Endothelial cell of umbilical vein (primary cell): ENCODE results near the gene CDH23. TPM values are rescaled to one million over a fixed set of nuclear protein-coding genes. Genes with fewer than 3 reads are reported as not detected.

Experiments
- BruUV-seq: library from RNA; stranded (reverse); fragments of 400-500 nt; replicated peaks from 2 replicates; lab custom pipeline; 2021; lab: Mats Ljungman, UMichigan
- CTCF ChIA-PET: fragments of 300-600, 350-600 bp; sonication (Branson Sonifier 250); formaldehyde crosslinking; loops from one replicate; lab custom pipeline; 2021; ENCODE audit warnings: antibody characterized with exemption, inconsistent platforms; lab: Charles Lee
- POLR2A ChIA-PET: fragments of 300-600, 350-600 bp; sonication (Branson Sonifier 250); formaldehyde crosslinking; loops from one replicate; lab custom pipeline; 2021; ENCODE audit warnings: antibody characterized with exemption, inconsistent platforms; lab: Charles Lee
- DNase-seq: peaks from one replicate; pipeline ENCODE4 v3.0.0-alpha.2; 2011; ENCODE audit warnings: low read depth, low spot score
- FAIRE-seq: peaks from 2 replicates; lab custom pipeline; 2011; peaks lifted over from hg19 to GRCh38; lab: Jason Lieb, UNC
- H2AFZ ChIP-seq: 2 replicates; pipeline ENCODE4 v1.6.0; 2012; ENCODE audit warnings: low read depth, low read length, control low read depth, inconsistent platforms
- H3K27ac ChIP-seq: 2 replicates; pipeline ENCODE4 v1.5.1; 2011; ENCODE audit warnings: low read depth, mild to moderate bottlenecking, control low read depth, low read length, moderate library complexity; ENCODE audit not compliant: insufficient read depth
- H3K27me3 ChIP-seq, 2 experiments: 2 replicates each; pipeline versions ENCODE4 v1.6.0 to v1.6.1; 2011; ENCODE audit warnings: low read length in 2 of 2, mixed read lengths in 1 of 2; ENCODE audit not compliant: control insufficient read depth in 2 of 2, insufficient read depth in 2 of 2
- H3K36me3 ChIP-seq, 2 experiments: 2 replicates in 1 of 2; 3 replicates in 1 of 2; pipeline ENCODE4 v1.5.1; 2011; ENCODE audit warnings: low read length in 2 of 2, mild to moderate bottlenecking in 1 of 2, moderate library complexity in 1 of 2; ENCODE audit not compliant: control insufficient read depth in 2 of 2, insufficient read depth in 2 of 2; ENCODE audit errors: extremely low read depth in 1 of 2
- H3K4me1 ChIP-seq: 3 replicates; pipeline ENCODE4 v1.5.1; 2011; ENCODE audit warnings: mild to moderate bottlenecking, low read length; ENCODE audit not compliant: control insufficient read depth, insufficient read depth; ENCODE audit errors: extremely low read depth
- H3K4me2 ChIP-seq: 2 replicates; pipeline ENCODE4 v1.6.1; 2011; ENCODE audit warnings: low read length, control low read depth, mixed read lengths; ENCODE audit not compliant: insufficient read depth
- H3K4me3 ChIP-seq, 3 experiments: fragments of 200-600 bp in 1 of 3; sonication (generic), shearing (Covaris generic) in 1 of 3; replicated peaks in 1 of 3; 2 replicates each; pipeline ENCODE4 v1.5.1; 2011 to 2016; ENCODE audit warnings: control low read depth in 3 of 3, low read length in 3 of 3, mild to moderate bottlenecking in 2 of 3, inconsistent platforms in 1 of 3, low read depth in 1 of 3, moderate library complexity in 1 of 3; ENCODE audit not compliant: insufficient read depth in 1 of 3
- H3K79me2 ChIP-seq: 2 replicates; pipeline ENCODE4 v1.6.0; 2012; ENCODE audit warnings: low read length, inconsistent platforms; ENCODE audit not compliant: control insufficient read depth, insufficient read depth
- H3K9ac ChIP-seq: replicated peaks from 2 replicates; pipeline ENCODE3; 2011; ENCODE audit warnings: low read length, control low read depth; ENCODE audit not compliant: insufficient read depth; ENCODE audit errors: extremely low read depth
- H3K9me1 ChIP-seq: replicated peaks from 3 replicates; pipeline ENCODE4 v1.6.0; 2011; ENCODE audit warnings: mild to moderate bottlenecking, low read length; ENCODE audit not compliant: control insufficient read depth, insufficient read depth; ENCODE audit errors: extremely low read depth
- H3K9me3 ChIP-seq: replicated peaks from 2 replicates; pipeline ENCODE4 v1.5.1; 2012; ENCODE audit warnings: low read length, inconsistent platforms; ENCODE audit not compliant: control insufficient read depth, insufficient read depth
- H4K20me1 ChIP-seq: replicated peaks from 2 replicates; pipeline ENCODE3; 2011; ENCODE audit warnings: mild to moderate bottlenecking, low read length; ENCODE audit not compliant: control insufficient read depth, insufficient read depth; ENCODE audit errors: extremely low read depth
- CTCF ChIP-seq, 2 donors: IDR thresholded peaks; 1 replicate in 1 of 2; 2 replicates in 1 of 2; pipeline ENCODE4 v1.5.1; 2011; ENCODE audit warnings: low read length in 2 of 2, mild to moderate bottlenecking in 2 of 2, moderate library complexity in 2 of 2, control low read depth in 1 of 2, inconsistent platforms in 1 of 2, low read depth in 1 of 2; ENCODE audit not compliant: insufficient read depth in 1 of 2; ENCODE audit errors: extremely low read depth in 1 of 2
- EZH2 ChIP-seq: IDR thresholded peaks from 2 replicates; pipeline ENCODE4 v1.6.1; 2012; ENCODE audit warnings: borderline replicate concordance, low read depth, mild to moderate bottlenecking, moderate library complexity, low read length, inconsistent platforms; ENCODE audit not compliant: severe bottlenecking
- FOS ChIP-seq: IDR thresholded peaks from 2 replicates; pipeline ENCODE4 v1.6.1; 2011; ENCODE audit warnings: mild to moderate bottlenecking, low read length, moderate library complexity, borderline replicate concordance; ENCODE audit not compliant: insufficient read depth
- GATA2 ChIP-seq: IDR thresholded peaks from 2 replicates; pipeline ENCODE4 v1.7.0; 2011; ENCODE audit warnings: low read depth, mild to moderate bottlenecking, moderate library complexity, mixed read lengths, low read length; ENCODE audit not compliant: insufficient read length, insufficient read depth
- JUN ChIP-seq: IDR thresholded peaks from 2 replicates; pipeline ENCODE4 v1.6.1; 2011; ENCODE audit warnings: borderline replicate concordance, low read depth; ENCODE audit not compliant: insufficient read length, insufficient read depth
- MAX ChIP-seq: IDR thresholded peaks from 2 replicates; pipeline ENCODE4 v1.6.1; 2011; ENCODE audit not compliant: insufficient read depth, insufficient read length
- MYC ChIP-seq: IDR thresholded peaks from one replicate; pipeline ENCODE4 v1.6.1; 2011; ENCODE audit warnings: mild to moderate bottlenecking, low read depth, low read length
- POLR2A ChIP-seq: IDR thresholded peaks from 2 replicates; pipeline ENCODE4 v1.6.1; 2012; ENCODE audit warnings: low read depth, mild to moderate bottlenecking, control low read depth, low read length
- POLR2AphosphoS5 ChIP-seq: IDR thresholded peaks from 2 replicates; pipeline ENCODE4 v1.6.1; 2012; ENCODE audit warnings: low read depth, mild to moderate bottlenecking, control low read depth, low read length, moderate library complexity; ENCODE audit not compliant: insufficient read depth
- dilution Hi-C: fragments of 300-500 bp; cut with MboI; formaldehyde crosslinking; loops from one replicate; pipeline ENCODE4 v1.15.0; 2019; ENCODE audit warnings: low sequenced_read_pairs; ENCODE audit not compliant: extremely low pct_ligation_motif_present
- intact Hi-C: fragments of 100-400 bp; cut with micrococcal nuclease; formaldehyde crosslinking; loops from one replicate; pipeline ENCODE4 v1.10.0; 2022
- polyA plus RNA-seq, 4 experiments: library from polyadenylated mRNA; depleted of rRNA in 3 of 4; stranded (reverse) in 3 of 4; unstranded in 1 of 4; fragments of >200 nt; gene quantifications; 2 replicates each; pipeline versions ENCODE4 v1.2.1 to v1.2.3, GENCODE V29; 2011 to 2012; ENCODE audit warnings: missing spikeins in 1 of 4
- total RNA-seq: library from RNA; stranded (reverse); gene quantifications from 2 replicates; pipeline ENCODE4 v1.2.3, GENCODE V29; 2021

CDH23 gene
- total and polyA plus RNA-seq, 2 donors (not counting 3 experiments of a cell fraction or from before 2014, with no cell fraction given): not detected

- no peak for DNase-seq
- Histone ChIP-seq H3K9ac (no peak overlapping the region), H3K36me3 (no peaks in the 10 kb centered on the region), H3K9me1 (no peaks in the 10 kb centered on the region), H3K79me2 (no peaks in the 10 kb centered on the region), H3K4me3 (no peak overlapping the region), H2AFZ (no peak overlapping the region), H3K4me1 (peaks cover under 1% of the 10 kb centered on the region), H4K20me1 (no peaks in the 10 kb centered on the region), H3K27me3 (peaks cover 3 to 4% of the 10 kb centered on the region in 2 experiments), H3K9me3 (no peaks in the 10 kb centered on the region), H3K4me2 (no peak overlapping the region), H3K27ac (no peak overlapping the region)
- no peak for FAIRE-seq
- BruUV-seq: no TSS peak
- CTCF ChIA-PET: interaction anchor here (0.9 to 5.6 kb wide), 2 partner anchors 85 to 223 kb away, joined by 3 to 25 read pairs; no protein-coding TSS in a partner anchor
- no peak for TF ChIP-seq GATA2
- no peak for TF ChIP-seq MAX
- no peak for TF ChIP-seq MYC
- TF ChIP-seq JUN: no peak
- TF ChIP-seq POLR2A: no peak
- POLR2A ChIA-PET: no interaction called here
- intact Hi-C loops: no loop called here
- dilution Hi-C loops: no loop called here
Observed at GRCh38 chr10:71606257-71607081, 209.7 kb downstream of the CDH23 start.

GRCh38 chr10:71607082-71607443 is 210.3 kb downstream of the CDH23 start:
- H3K79me2 ChIP-seq: no peaks in the 10 kb centered on the region
- H3K9me1 ChIP-seq: no peaks in the 10 kb centered on the region
- H3K9me3 ChIP-seq: no peaks in the 10 kb centered on the region
- H3K9ac ChIP-seq: no peak overlapping the region
- no peak overlapping the region for H2AFZ ChIP-seq
- intact Hi-C loops: no loop called here
- H3K27me3 ChIP-seq: peaks cover 3 to 4% of the 10 kb centered on the region in 2 experiments
- FAIRE-seq (no peak), DNase-seq (no peak)
- H3K4me1 ChIP-seq: no peaks in the 10 kb centered on the region
- H3K4me3 ChIP-seq: no peak overlapping the region
- H4K20me1 ChIP-seq: no peaks in the 10 kb centered on the region
- H3K27ac ChIP-seq: no peak overlapping the region
- TF ChIP-seq MYC (no peak), GATA2 (no peak), CTCF (IDR thresholded peaks at IDR 0.05; ENCODE audit: extremely low read depth in 1 of 2, insufficient read depth in 1 of 2, low read depth in 1 of 2, low read length in 2 of 2) (no peak), FOS (no peak), POLR2A (no peak), POLR2AphosphoS5 (no peak), JUN (no peak), EZH2 (no peak), MAX (no peak)
- no peaks in the 10 kb centered on the region for H3K36me3 ChIP-seq
- H3K4me2 ChIP-seq: no peak overlapping the region
- no TSS peak for BruUV-seq
- ChIA-PET POLR2A (no interaction called here), CTCF (interaction anchor here (0.9 to 5.6 kb wide), 4 partner anchors 9 to 223 kb away, joined by 3 to 25 read pairs (median 4); no protein-coding TSS in a partner anchor)
- dilution Hi-C loops: no loop called here
